SH-SY5Y (cell line): ENCODE data around the gene TUSC2.

Source experiments
- GATA2 ChIP-seq: IDR thresholded peaks from 2 replicates; pipeline ENCODE4 v1.6.1; 2011; ENCODE audit warnings: mild to moderate bottlenecking, low read depth, low read length
- GATA3 ChIP-seq: IDR thresholded peaks from 2 replicates; pipeline ENCODE4 v1.6.1; 2011; ENCODE audit warnings: low read depth, mild to moderate bottlenecking, low read length, moderate library complexity

DNA sequence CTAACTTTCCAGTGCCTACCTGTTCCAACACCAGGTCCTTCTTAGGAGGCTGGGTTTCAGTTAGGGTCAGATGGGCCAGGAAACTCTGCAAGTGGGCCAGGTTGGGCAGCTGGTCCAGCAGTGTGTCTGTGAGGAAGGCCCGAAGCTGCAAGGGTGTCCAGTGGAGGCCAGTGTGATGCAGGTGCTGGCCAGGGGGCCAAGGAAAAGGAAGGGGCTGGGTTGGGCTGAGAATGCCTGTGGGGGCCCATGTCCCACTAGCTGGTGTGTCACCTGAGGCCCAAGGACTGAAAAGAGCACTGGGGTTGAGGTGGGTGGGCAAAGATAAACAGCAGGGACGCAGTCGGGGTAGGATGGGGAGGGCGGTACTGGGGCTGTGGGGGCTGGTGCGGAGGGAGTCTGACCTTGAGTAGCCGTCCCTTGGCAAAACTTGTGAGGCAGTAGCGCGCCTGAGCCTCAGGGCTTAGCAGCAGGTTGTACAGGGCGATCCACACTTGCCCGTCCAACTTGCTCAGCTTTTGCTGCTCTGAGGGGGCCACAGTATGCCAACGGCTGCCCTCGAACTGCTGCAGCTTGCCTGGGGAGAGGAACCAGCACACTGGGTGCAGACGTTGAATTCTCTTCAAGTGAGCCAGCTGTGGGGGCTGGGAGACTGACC is 14.1 kb upstream of the TUSC2 start:
- TF ChIP-seq GATA2 = no peak
- TF ChIP-seq GATA3 = no peak
